ENCODE measurements around the gene HMGN1. TPM values are rescaled to one million over a fixed set of nuclear protein-coding genes. Genes with fewer than 3 reads are reported as not detected.

HMGN1 gene
- total RNA-seq, 6 experiments from 2014 or later, result 34.6 to 71.6 (median 63.9) TPM

- Histone ChIP-seq H3K27me3 (no peaks in the 10 kb centered on the region), H3K9me3 (no peaks in the 10 kb centered on the region), H3K36me3 (peaks cover 0 to 19% (median 7%) of the 10 kb centered on the region in 4 donors), H3K27ac (peak overlapping the region in 2 of 3 donors; percentile 74 to 84), H3K4me3 (peak overlapping the region; percentile 67 to 82 (median 70)), H3K4me1 (peaks cover 0 to 8% (median 3%) of the 10 kb centered on the region in 4 donors)
- intact Hi-C loops (cut with DNase I), result no loop called here
- ATAC-seq (no peak), DNase-seq (no peak)
- WGBS (ENCODE audit: insufficient coverage, low coverage, low lambda C conversion rate, missing lambda C conversion rate), result 6% methylated on average over 10 of the region's 10 CpGs
- TF ChIP-seq CTCF (IDR thresholded peaks at IDR 0.05) (no peak), POLR2A (IDR thresholded peaks at IDR 0.05) (no peak)
Measured at GRCh38 chr21:39347537-39347936, 1.4 kb downstream of the HMGN1 start.

- Histone ChIP-seq H3K27me3 (no peaks in the 10 kb centered on the region), H3K27ac (no peak overlapping the region), H3K4me3 (no peak overlapping the region), H3K9me3 (no peaks in the 10 kb centered on the region), H3K4me1 (peaks cover 0 to 8% (median 3%) of the 10 kb centered on the region in 4 donors), H3K36me3 (peaks cover 0 to 23% (median 10%) of the 10 kb centered on the region in 4 donors)
- 58% methylated on average over 7 of the region's 7 CpGs for WGBS (ENCODE audit: insufficient coverage, low coverage, low lambda C conversion rate, missing lambda C conversion rate)
- no peak for ATAC-seq
- no peak for TF ChIP-seq POLR2A (IDR thresholded peaks at IDR 0.05)
- TF ChIP-seq CTCF (IDR thresholded peaks at IDR 0.05), result no peak
- intact Hi-C loops (cut with DNase I), result no loop called here
- DNase-seq, result no peak
Measured at GRCh38 chr21:39346671-39347331, 2.1 kb downstream of the HMGN1 start.

GRCh38 chr21:39346206-39346605 is 2.7 kb downstream of the HMGN1 start:
- intact Hi-C loops (cut with DNase I), result no loop called here
- Histone ChIP-seq H3K27ac (no peak overlapping the region), H3K36me3 (peaks cover 0 to 26% (median 13%) of the 10 kb centered on the region in 4 donors), H3K9me3 (no peaks in the 10 kb centered on the region), H3K27me3 (no peaks in the 10 kb centered on the region), H3K4me1 (peaks cover 0 to 8% (median 3%) of the 10 kb centered on the region in 4 donors), H3K4me3 (no peak overlapping the region)
- 30% methylated on average over 3 of the region's 3 CpGs for WGBS (ENCODE audit: insufficient coverage, low coverage, low lambda C conversion rate, missing lambda C conversion rate)
- DNase-seq (no peak), ATAC-seq (no peak)
- no peak for TF ChIP-seq POLR2A (IDR thresholded peaks at IDR 0.05)
- no peak for TF ChIP-seq CTCF (IDR thresholded peaks at IDR 0.05)

- Histone ChIP-seq H3K9me3 (no peaks in the 10 kb centered on the region), H3K4me3 (no peak overlapping the region), H3K36me3 (peaks cover 0 to 26% (median 13%) of the 10 kb centered on the region in 4 donors), H3K27ac (no peak overlapping the region), H3K27me3 (no peaks in the 10 kb centered on the region), H3K4me1 (peaks cover 0 to 8% (median 3%) of the 10 kb centered on the region in 4 donors)
- no peak for TF ChIP-seq CTCF (IDR thresholded peaks at IDR 0.05)
- no peak for TF ChIP-seq POLR2A (IDR thresholded peaks at IDR 0.05)
- intact Hi-C loops (cut with DNase I), result no loop called here
- 90% methylated on average over 6 of the region's 6 CpGs for WGBS (ENCODE audit: insufficient coverage, low coverage, low lambda C conversion rate, missing lambda C conversion rate)
- ATAC-seq, result no peak
- no peak for DNase-seq
Measured at GRCh38 chr21:39345440-39345839, 3.4 kb downstream of the HMGN1 start.

Measured in right lobe of liver (tissue), 6 donors.